HepG2 (cell line): Measurements from ENCODE around the gene PATL2. TPM values are rescaled to one million over a fixed set of nuclear protein-coding genes. Genes with fewer than 3 reads are reported as not detected.
A peak's percentile ranks its signal among the peaks of the same experiment; 100 is the strongest.

Experiments used
- CCAR2 ChIP-seq: fragments of 200-400 bp; formaldehyde crosslinking; optimal IDR thresholded peaks from 2 replicates; pipeline ENCODE3; 2018; ENCODE audit warnings: low read depth, mild to moderate bottlenecking, low read length, moderate library complexity
- DR1 ChIP-seq: sonication (generic); formaldehyde crosslinking; IDR thresholded peaks from 2 replicates; pipeline ENCODE4 v1.8.0; 2021; ENCODE audit warnings: mild to moderate bottlenecking, missing genetic modification reagents, inconsistent platforms
- HNRNPLL ChIP-seq: fragments of 200-400 bp; formaldehyde crosslinking; IDR thresholded peaks from 2 replicates; pipeline ENCODE4 v1.6.1; 2017; ENCODE audit warnings: mild to moderate bottlenecking, low read depth, low read length; ENCODE audit not compliant: poor library complexity, severe bottlenecking
- JARID2 ChIP-seq: sonication (generic); formaldehyde crosslinking; IDR thresholded peaks from 2 replicates; pipeline ENCODE4 v1.8.1; 2023; ENCODE audit warnings: missing genetic modification reagents, inconsistent platforms; ENCODE audit not compliant: insufficient replicate concordance
- MAFK ChIP-seq, 2 experiments: IDR thresholded peaks in 1 of 2; conservative IDR thresholded peaks in 1 of 2; 2 replicates each; pipeline ENCODE4 v1.6.1; 2011; ENCODE audit warnings: improper control_type of control experiment in 2 of 2, low read length in 2 of 2
- MIER3 ChIP-seq: IDR thresholded peaks from 2 replicates; pipeline ENCODE4 v1.6.1; 2016; ENCODE audit warnings: missing compliant biosample characterization, borderline replicate concordance
- SRF ChIP-seq: IDR thresholded peaks from 2 replicates; pipeline ENCODE4 v1.6.1; 2011; ENCODE audit warnings: mild to moderate bottlenecking, low read depth, low read length, moderate library complexity
- TBL1XR1 ChIP-seq: fragments of 150-350 bp; IDR thresholded peaks from 2 replicates; pipeline ENCODE4 v1.6.1; 2014; ENCODE audit warnings: borderline replicate concordance, low read length; ENCODE audit not compliant: partially characterized antibody
- ZBTB8A ChIP-seq: sonication (generic); formaldehyde crosslinking; IDR thresholded peaks from 2 replicates; pipeline ENCODE4 v1.4.0; 2020; ENCODE audit warnings: mild to moderate bottlenecking, low read depth, missing genetic modification reagents, borderline replicate concordance
- ZFP36 ChIP-seq: fragments of 150-350 bp; IDR thresholded peaks from 2 replicates; pipeline ENCODE4 v1.6.1; 2018; ENCODE audit warnings: borderline replicate concordance, low read length, low read depth; ENCODE audit not compliant: partially characterized antibody
- ZNF296 ChIP-seq: sonication (generic); formaldehyde crosslinking; conservative IDR thresholded peaks from 2 replicates; pipeline ENCODE4 v1.5.0; 2020; ENCODE audit warnings: mild to moderate bottlenecking, missing genetic modification reagents
- ZNF30 ChIP-seq: sonication (generic); formaldehyde crosslinking; IDR thresholded peaks from 2 replicates; pipeline ENCODE4 v1.5.0; 2020; ENCODE audit warnings: mild to moderate bottlenecking, missing genetic modification reagents
- ZNF562 ChIP-seq: sonication (generic); formaldehyde crosslinking; IDR thresholded peaks from 2 replicates; pipeline ENCODE4 v1.8.0; 2022; ENCODE audit warnings: missing genetic modification reagents, borderline replicate concordance
- ZNF614 ChIP-seq: IDR thresholded peaks from 2 replicates; pipeline ENCODE4 v1.6.1; 2018; ENCODE audit warnings: missing biosample characterization, missing genetic modification reagents, inconsistent platforms, borderline replicate concordance
- polyA plus RNA-seq, 8 experiments: library from polyadenylated mRNA; depleted of rRNA in 3 of 8; stranded (reverse) in 7 of 8; unstranded in 1 of 8; fragments of >200 nt; fragmentation: Illumina TruSeq in 4 of 8; extraction: Trizol in 4 of 8; gene quantifications; 2 replicates each; pipeline versions ENCODE4 v1.2.1 to v1.2.3, GENCODE V29; 2011 to 2016; ENCODE audit warnings: low read depth in 4 of 8, missing spikeins in 1 of 8, mixed read lengths in 1 of 8; ENCODE audit not compliant: insufficient read depth in 1 of 8
- total RNA-seq, 5 experiments: library from RNA; depleted of rRNA; stranded (reverse); fragments of >200 nt; fragmentation: Illumina TruSeq; extraction: Trizol; gene quantifications; 2 replicates each; pipeline ENCODE4 v1.2.3, GENCODE V29; 2016; ENCODE audit warnings: low read depth in 1 of 5
- TF ChIP-seq, protein P1 (sequence below): IDR thresholded peaks from 2 replicates; pipeline ENCODE4 v1.6.1; 2016; ENCODE audit warnings: missing compliant biosample characterization, missing genetic modification reagents, borderline replicate concordance
- TF ChIP-seq, protein P2 (sequence below): sonication (generic); formaldehyde crosslinking; IDR thresholded peaks from 2 replicates; pipeline ENCODE4 v1.5.0; 2020; ENCODE audit warnings: missing genetic modification reagents, mild to moderate bottlenecking, borderline replicate concordance
- TF ChIP-seq, protein P3 (sequence below), 2 experiments: fragments of 450-650 bp in 1 of 2; sonication (generic) in 1 of 2; formaldehyde crosslinking; IDR thresholded peaks; 2 replicates each; pipeline versions ENCODE4 v1.5.0 to v1.8.0; 2020 to 2022; ENCODE audit warnings: mild to moderate bottlenecking in 1 of 2, missing genetic modification reagents in 1 of 2
- TF ChIP-seq, protein P4 (sequence below): sonication (generic); formaldehyde crosslinking; IDR thresholded peaks from 2 replicates; pipeline ENCODE4 v1.5.0; 2020; ENCODE audit warnings: missing genetic modification reagents
- TF ChIP-seq, protein P5 (sequence below): sonication (generic); formaldehyde crosslinking; IDR thresholded peaks from 2 replicates; pipeline ENCODE4 v1.4.0; 2020; ENCODE audit warnings: missing genetic modification reagents; ENCODE audit errors: not compliant biosample characterization
- TF ChIP-seq, protein P6 (sequence below): sonication (generic); formaldehyde crosslinking; IDR thresholded peaks from 2 replicates; pipeline ENCODE4 v1.4.0; 2020; ENCODE audit warnings: mild to moderate bottlenecking, missing genetic modification reagents
- TF ChIP-seq, protein P7 (sequence below): sonication (generic); formaldehyde crosslinking; IDR thresholded peaks from 2 replicates; pipeline ENCODE4 v1.8.0; 2022; ENCODE audit warnings: missing genetic modification reagents, low read depth, mild to moderate bottlenecking, borderline replicate concordance

The PATL2 gene
- total and polyA plus RNA-seq, 2 of the 13 experiments (the other 11 are each of a cell fraction or from before 2014, with no cell fraction given), result 0.15 to 0.53 TPM

DNA sequence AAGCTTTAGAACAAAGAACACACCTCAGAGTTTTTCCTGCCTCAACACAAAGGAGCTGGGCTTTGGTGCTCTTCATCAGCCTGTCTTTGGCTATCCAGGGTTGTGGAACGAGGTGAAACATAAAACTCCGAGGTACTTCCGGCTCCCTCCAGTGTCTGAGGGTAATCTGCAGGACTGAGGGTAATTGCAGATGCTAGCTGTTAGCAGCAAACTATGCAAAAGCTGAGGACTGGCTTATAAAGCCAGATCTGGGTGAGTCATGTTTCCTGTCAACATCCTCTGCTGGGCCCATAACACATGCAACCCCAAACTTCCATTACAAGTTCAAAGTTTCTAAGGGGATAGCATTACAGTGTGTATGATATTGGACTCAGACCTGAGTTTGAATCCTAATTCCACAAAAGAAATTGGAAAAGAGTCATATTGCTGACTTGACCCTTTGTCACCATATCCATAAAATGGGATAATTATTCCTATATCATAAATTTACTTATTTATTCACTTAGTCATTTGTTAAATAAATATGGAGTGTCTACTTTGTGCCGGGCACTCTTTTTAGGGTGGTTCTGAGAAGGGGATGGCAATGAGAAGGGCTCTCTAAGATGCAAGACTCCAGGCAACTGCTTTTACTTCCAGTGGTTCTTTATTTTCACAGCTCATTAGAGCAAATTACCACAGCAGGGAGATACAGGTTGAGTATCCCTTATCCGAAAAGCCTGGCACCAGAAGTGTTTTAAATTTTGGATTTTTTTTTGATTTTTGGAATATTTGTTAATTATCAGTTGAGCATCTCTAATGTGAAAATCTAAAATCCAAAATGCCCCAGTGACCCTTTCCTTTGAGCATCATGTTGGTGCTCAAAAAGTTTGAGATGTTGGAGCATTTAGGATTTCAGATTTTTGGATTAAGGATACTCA lies 15.7 kb upstream of the PATL2 start (continued):
- TF ChIP-seq, protein P1, sequence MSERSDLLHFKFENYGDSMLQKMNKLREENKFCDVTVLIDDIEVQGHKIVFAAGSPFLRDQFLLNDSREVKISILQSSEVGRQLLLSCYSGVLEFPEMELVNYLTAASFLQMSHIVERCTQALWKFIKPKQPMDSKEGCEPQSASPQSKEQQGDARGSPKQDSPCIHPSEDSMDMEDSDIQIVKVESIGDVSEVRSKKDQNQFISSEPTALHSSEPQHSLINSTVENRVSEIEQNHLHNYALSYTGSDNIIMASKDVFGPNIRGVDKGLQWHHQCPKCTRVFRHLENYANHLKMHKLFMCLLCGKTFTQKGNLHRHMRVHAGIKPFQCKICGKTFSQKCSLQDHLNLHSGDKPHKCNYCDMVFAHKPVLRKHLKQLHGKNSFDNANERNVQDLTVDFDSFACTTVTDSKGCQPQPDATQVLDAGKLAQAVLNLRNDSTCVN, result no peak
- TF ChIP-seq, protein P2, sequence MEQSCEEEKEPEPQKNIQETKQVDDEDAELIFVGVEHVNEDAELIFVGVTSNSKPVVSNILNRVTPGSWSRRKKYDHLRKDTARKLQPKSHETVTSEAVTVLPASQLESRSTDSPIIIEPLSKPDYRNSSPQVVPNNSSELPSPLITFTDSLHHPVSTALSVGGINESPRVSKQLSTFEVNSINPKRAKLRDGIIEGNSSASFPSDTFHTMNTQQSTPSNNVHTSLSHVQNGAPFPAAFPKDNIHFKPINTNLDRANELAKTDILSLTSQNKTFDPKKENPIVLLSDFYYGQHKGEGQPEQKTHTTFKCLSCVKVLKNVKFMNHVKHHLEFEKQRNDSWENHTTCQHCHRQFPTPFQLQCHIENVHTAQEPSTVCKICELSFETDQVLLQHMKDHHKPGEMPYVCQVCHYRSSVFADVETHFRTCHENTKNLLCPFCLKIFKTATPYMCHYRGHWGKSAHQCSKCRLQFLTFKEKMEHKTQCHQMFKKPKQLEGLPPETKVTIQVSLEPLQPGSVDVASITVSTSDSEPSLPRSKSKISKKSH (CRISPR knock-in tag), result no peak
- TF ChIP-seq ZBTB8A, result no peak
- TF ChIP-seq MIER3 (CRISPR knock-in tag), result no peak
- TF ChIP-seq, protein P3, sequence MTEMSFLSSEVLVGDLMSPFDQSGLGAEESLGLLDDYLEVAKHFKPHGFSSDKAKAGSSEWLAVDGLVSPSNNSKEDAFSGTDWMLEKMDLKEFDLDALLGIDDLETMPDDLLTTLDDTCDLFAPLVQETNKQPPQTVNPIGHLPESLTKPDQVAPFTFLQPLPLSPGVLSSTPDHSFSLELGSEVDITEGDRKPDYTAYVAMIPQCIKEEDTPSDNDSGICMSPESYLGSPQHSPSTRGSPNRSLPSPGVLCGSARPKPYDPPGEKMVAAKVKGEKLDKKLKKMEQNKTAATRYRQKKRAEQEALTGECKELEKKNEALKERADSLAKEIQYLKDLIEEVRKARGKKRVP (CRISPR knock-in tag; IDR thresholded peaks at IDR 0.05), result peak in 1 of 2 experiments; percentile 84; a peak in 2 of 4 replicates
- TF ChIP-seq JARID2 (CRISPR knock-in tag), result no peak
- TF ChIP-seq, protein P4, sequence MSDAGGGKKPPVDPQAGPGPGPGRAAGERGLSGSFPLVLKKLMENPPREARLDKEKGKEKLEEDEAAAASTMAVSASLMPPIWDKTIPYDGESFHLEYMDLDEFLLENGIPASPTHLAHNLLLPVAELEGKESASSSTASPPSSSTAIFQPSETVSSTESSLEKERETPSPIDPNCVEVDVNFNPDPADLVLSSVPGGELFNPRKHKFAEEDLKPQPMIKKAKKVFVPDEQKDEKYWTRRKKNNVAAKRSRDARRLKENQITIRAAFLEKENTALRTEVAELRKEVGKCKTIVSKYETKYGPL (CRISPR knock-in tag), result no peak
- TF ChIP-seq HNRNPLL, result no peak
- TF ChIP-seq ZNF296 (CRISPR knock-in tag), result no peak
- no peak for TF ChIP-seq ZNF30 (CRISPR knock-in tag)
- TF ChIP-seq, protein P5, sequence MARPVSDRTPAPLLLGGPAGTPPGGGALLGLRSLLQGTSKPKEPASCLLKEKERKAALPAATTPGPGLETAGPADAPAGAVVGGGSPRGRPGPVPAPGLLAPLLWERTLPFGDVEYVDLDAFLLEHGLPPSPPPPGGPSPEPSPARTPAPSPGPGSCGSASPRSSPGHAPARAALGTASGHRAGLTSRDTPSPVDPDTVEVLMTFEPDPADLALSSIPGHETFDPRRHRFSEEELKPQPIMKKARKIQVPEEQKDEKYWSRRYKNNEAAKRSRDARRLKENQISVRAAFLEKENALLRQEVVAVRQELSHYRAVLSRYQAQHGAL (CRISPR knock-in tag), result no peak
- TF ChIP-seq SRF, result no peak
- no peak for TF ChIP-seq ZNF562 (CRISPR knock-in tag)
- TF ChIP-seq, protein P6, sequence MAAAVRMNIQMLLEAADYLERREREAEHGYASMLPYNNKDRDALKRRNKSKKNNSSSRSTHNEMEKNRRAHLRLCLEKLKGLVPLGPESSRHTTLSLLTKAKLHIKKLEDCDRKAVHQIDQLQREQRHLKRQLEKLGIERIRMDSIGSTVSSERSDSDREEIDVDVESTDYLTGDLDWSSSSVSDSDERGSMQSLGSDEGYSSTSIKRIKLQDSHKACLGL (CRISPR knock-in tag), result no peak
- TF ChIP-seq TBL1XR1, result no peak
- TF ChIP-seq, protein P7, sequence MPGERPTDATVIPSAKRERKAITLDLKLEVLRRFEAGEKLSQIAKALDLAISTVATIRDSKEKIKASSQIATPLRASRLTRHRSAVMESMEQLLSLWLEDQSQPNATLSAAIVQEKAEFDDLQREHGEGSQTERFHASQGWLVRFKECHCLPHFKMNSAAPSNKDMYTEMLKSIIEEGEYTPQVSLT (CRISPR knock-in tag), result no peak
- TF ChIP-seq ZNF614 (CRISPR knock-in tag), result 0 out of 2 replicates have a peak, but pooled peaks have one; percentile 53
- TF ChIP-seq MAFK (conservative IDR thresholded peaks at IDR 0.05 in 1 of 2, IDR thresholded peaks at IDR 0.05 in 1 of 2; ENCODE audit: low read length in 2 of 2), result peak; percentile 85 to 86
- no peak for TF ChIP-seq ZFP36
- no peak for TF ChIP-seq CCAR2
- no peak for TF ChIP-seq DR1 (CRISPR knock-in tag)
